Endodermal cell (in vitro differentiated cells): Measurements from ENCODE around the gene HDLBP. TPM values are rescaled to one million over a fixed set of nuclear protein-coding genes. Genes with fewer than 3 reads are reported as not detected.
A peak's percentile ranks its signal among the peaks of the same experiment; 100 is the strongest.

Experiments used
- DNase-seq: peaks from one replicate; pipeline ENCODE4 v3.0.0-alpha.2; 2017
- H3K27ac ChIP-seq: 2 replicates; pipeline ENCODE4 v1.5.1; 2013; ENCODE audit warnings: mild to moderate bottlenecking, low read depth, low read length, moderate library complexity
- H3K27me3 ChIP-seq: 2 replicates; pipeline ENCODE4 v1.6.1; 2013; ENCODE audit warnings: mild to moderate bottlenecking, low read length, moderate library complexity; ENCODE audit not compliant: insufficient read depth, control insufficient read depth, poor library complexity, severe bottlenecking
- H3K36me3 ChIP-seq: 2 replicates; pipeline ENCODE4 v1.7.0; 2013; ENCODE audit warnings: mild to moderate bottlenecking, low read length, moderate library complexity; ENCODE audit not compliant: control insufficient read depth, insufficient read depth
- H3K4me1 ChIP-seq: one replicate; pipeline ENCODE4 v1.7.0; 2013; ENCODE audit warnings: low read length; ENCODE audit not compliant: control insufficient read depth, insufficient read depth
- H3K4me3 ChIP-seq: 2 replicates; pipeline ENCODE4 v1.5.1; 2013; ENCODE audit warnings: mild to moderate bottlenecking, low read length, moderate library complexity
- H3K9ac ChIP-seq: 2 replicates; pipeline ENCODE4 v1.6.1; 2013; ENCODE audit warnings: mild to moderate bottlenecking, low read length, moderate library complexity; ENCODE audit not compliant: poor library complexity, severe bottlenecking; ENCODE audit errors: extremely low read depth
- H3K9me3 ChIP-seq: 2 replicates; pipeline ENCODE4 v1.6.1; 2013; ENCODE audit warnings: mild to moderate bottlenecking, low read length, moderate library complexity; ENCODE audit not compliant: control insufficient read depth
- H3K27ac Mint-ChIP-seq: 2 replicates; pipeline ENCODE4 v1.8.0; 2020; ENCODE audit warnings: mixed read lengths
- H3K27me3 Mint-ChIP-seq: 2 replicates; pipeline ENCODE4 v1.8.0; 2021; ENCODE audit warnings: mild to moderate bottlenecking, mixed read lengths; ENCODE audit not compliant: insufficient read depth
- H3K36me3 Mint-ChIP-seq: 2 replicates; pipeline ENCODE4 v1.8.0; 2020; ENCODE audit warnings: low read depth, mixed read lengths
- H3K4me1 Mint-ChIP-seq: 2 replicates; pipeline ENCODE4 v1.8.0; 2020; ENCODE audit warnings: mixed read lengths
- H3K4me3 Mint-ChIP-seq: 2 replicates; pipeline ENCODE4 v1.8.0; 2020; ENCODE audit warnings: mild to moderate bottlenecking, moderate library complexity, mixed read lengths
- H3K9me3 Mint-ChIP-seq: 2 replicates; pipeline ENCODE4 v1.8.0; 2020; ENCODE audit warnings: mild to moderate bottlenecking, mixed read lengths
- CTCF ChIP-seq: fragments of 200-600 bp; sonication (generic); conservative IDR thresholded peaks from 2 replicates; pipeline ENCODE4 v1.5.0; 2021; ENCODE audit warnings: antibody characterized with exemption, mild to moderate bottlenecking
- WGBS, 2 experiments: methylation state at CpG; one replicate each; pipeline versions ENCODE4 v1.1.5 to v1.1.7; 2013; ENCODE audit warnings: missing lambda C conversion rate in 2 of 2, mixed read lengths in 1 of 2; ENCODE audit not compliant: insufficient coverage in 1 of 2, insufficient read length in 1 of 2; 5-methylcytosine and 5-hydroxymethylcytosine counted together
- total RNA-seq, 2 donors: library from RNA; stranded (reverse); fragmentation: NEBNext Ultra II Directional in 1 of 2; extraction: Animal tissue kit (Norgen Biotek cat#: 25700) in 1 of 2; gene quantifications; 2 replicates in 1 of 2; 3 replicates in 1 of 2; pipeline ENCODE4 v1.2.1, GENCODE V29; 2021

The HDLBP gene
- total RNA-seq, 2 donors from 2014 or later, result 344 to 374 TPM

DNA sequence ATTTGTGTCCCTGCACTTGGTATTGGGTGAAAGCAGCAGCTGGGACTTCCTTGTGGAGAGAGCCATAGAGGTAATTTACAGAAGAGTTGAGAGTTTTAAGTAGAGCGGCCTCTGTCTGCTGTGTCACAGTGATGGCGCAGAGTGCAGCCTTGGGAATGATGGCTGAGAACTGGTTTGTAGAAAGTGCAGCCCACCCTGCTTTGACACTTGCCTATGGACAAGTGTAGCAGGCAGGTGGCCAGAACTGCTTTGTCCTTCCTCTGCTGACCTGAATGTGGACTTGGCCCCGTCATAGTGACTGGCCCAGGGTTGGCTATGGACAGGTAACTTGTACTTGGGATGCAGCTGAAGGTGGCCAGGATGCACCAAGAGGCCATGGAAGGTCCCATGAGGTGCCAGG lies 133.3 kb downstream of the HDLBP start:
- Mint-ChIP-seq H3K4me1 (no peaks in the 10 kb centered on the region), H3K36me3 (peaks cover 25% of the 10 kb centered on the region), H3K4me3 (no peak overlapping the region), H3K27me3 (no peaks in the 10 kb centered on the region), H3K27ac (no peak overlapping the region), H3K9me3 (no peaks in the 10 kb centered on the region)
- no peak overlapping the region for H3K4me3 ChIP-seq
- no peaks in the 10 kb centered on the region for H3K4me1 ChIP-seq
- no peaks in the 10 kb centered on the region for H3K9me3 ChIP-seq
- DNase-seq, result no peak
- no peak for TF ChIP-seq CTCF
- H3K27me3 ChIP-seq, result no peaks in the 10 kb centered on the region
- no peak overlapping the region for H3K27ac ChIP-seq
- H3K9ac ChIP-seq, result no peak overlapping the region
- H3K36me3 ChIP-seq, result peaks cover 8% of the 10 kb centered on the region
- 96 to 100% methylated on average over 1 to 3 of the region's 3 CpGs for whole genome bisulfite sequencing, 2 experiments

DNA sequence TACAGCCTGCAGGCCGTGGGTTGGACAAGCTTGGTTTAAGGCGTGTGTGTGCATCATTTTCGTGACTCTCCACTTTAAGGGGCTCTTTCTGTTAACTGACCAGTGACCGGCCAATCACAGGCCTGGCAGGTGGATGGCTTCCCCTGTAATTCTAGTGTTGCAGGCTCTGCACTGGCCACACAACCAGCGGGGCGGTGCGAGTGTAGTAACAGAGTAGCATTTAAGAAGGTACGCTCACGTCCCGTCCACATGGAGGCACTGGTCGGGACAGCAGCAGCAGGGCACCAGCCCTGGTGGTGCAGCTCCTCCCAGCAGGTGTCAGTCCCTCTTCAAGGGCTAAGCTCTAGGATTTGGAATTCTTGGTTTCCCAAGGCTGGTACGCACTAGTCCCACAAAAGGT lies 135.0 kb downstream of the HDLBP start:
- Mint-ChIP-seq H3K27ac (no peak overlapping the region), H3K4me3 (no peak overlapping the region), H3K4me1 (no peaks in the 10 kb centered on the region), H3K27me3 (no peaks in the 10 kb centered on the region), H3K36me3 (peaks cover 34% of the 10 kb centered on the region), H3K9me3 (no peaks in the 10 kb centered on the region)
- Histone ChIP-seq H3K27me3 (no peaks in the 10 kb centered on the region), H3K9ac (no peak overlapping the region), H3K4me1 (no peaks in the 10 kb centered on the region), H3K36me3 (peaks cover 12% of the 10 kb centered on the region), H3K4me3 (no peak overlapping the region), H3K9me3 (no peaks in the 10 kb centered on the region), H3K27ac (no peak overlapping the region)
- WGBS, 2 experiments, result 82 to 90% methylated on average over 11 to 12 of the region's 12 CpGs
- peak; percentile 90 for DNase-seq
- peak; percentile 66 for TF ChIP-seq CTCF

DNA sequence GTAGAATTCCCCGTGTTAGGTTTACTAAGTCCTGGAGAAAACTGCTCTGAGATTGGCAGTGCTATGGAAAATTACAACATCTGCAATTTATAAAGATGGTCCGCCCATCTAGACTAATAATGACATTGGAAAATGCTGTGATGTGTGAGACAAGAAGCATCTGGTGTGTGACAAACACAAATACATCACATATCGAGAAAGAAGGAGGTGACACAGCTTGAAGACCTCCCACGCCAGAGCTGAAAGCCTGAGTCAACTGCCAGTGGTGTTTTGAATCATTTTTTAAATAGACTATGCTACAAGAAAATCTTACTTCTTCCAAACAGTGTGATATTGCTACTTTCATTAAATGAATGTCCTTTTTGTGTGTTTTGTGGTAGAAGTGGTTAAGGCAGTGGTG lies 135.6 kb downstream of the HDLBP start:
- Mint-ChIP-seq H3K9me3 (no peaks in the 10 kb centered on the region), H3K27me3 (no peaks in the 10 kb centered on the region), H3K27ac (no peak overlapping the region), H3K4me3 (no peak overlapping the region), H3K4me1 (no peaks in the 10 kb centered on the region), H3K36me3 (peaks cover 40% of the 10 kb centered on the region)
- WGBS, 2 experiments, result 93 to 100% methylated on average over 2 to 4 of the region's 4 CpGs
- no peaks in the 10 kb centered on the region for H3K9me3 ChIP-seq
- DNase-seq, result no peak
- H3K27me3 ChIP-seq, result no peaks in the 10 kb centered on the region
- H3K36me3 ChIP-seq, result peaks cover 18% of the 10 kb centered on the region
- H3K4me1 ChIP-seq, result no peaks in the 10 kb centered on the region
- no peak overlapping the region for H3K4me3 ChIP-seq
- H3K27ac ChIP-seq, result no peak overlapping the region
- TF ChIP-seq CTCF, result no peak
- no peak overlapping the region for H3K9ac ChIP-seq
